ENCODE measurements around the gene HPGD. TPM values are rescaled to one million over a fixed set of nuclear protein-coding genes. Genes with fewer than 3 reads are reported as not detected.

HPGD gene
- total and polyA plus RNA-seq, 2 of the 4 experiments (the other 2 are of a cell fraction): not detected

- Histone ChIP-seq H3K23ac (ENCODE audit: low read depth, low read length) (no peak overlapping the region), H3K9me3 (ENCODE audit: control insufficient read depth, insufficient read depth, low read length) (peaks cover 4% of the 10 kb centered on the region; the same call in 1 of the 2 replicates), H3K27ac (ENCODE audit: insufficient read depth, low read length) (no peak overlapping the region), H2BK20ac (ENCODE audit: low read depth, low read length) (no peak overlapping the region), H3K18ac (ENCODE audit: low read depth, low read length) (no peak overlapping the region), H4K20me1 (ENCODE audit: insufficient read depth, low read length) (no peaks in the 10 kb centered on the region), H4K8ac (ENCODE audit: low read depth in 2 of 2, low read length in 2 of 2) (no peak overlapping the region), H3K14ac (replicated peaks; ENCODE audit: low read depth, low read length) (no peak overlapping the region), H2AK5ac (ENCODE audit: low read depth, low read length) (no peak overlapping the region), H2BK5ac (ENCODE audit: low read depth, low read length, poor library complexity, severe bottlenecking) (no peak overlapping the region), H4K5ac (ENCODE audit: low read depth, low read length) (no peak overlapping the region), H3K4me1 (ENCODE audit: control insufficient read depth, insufficient read depth, low read length) (no peaks in the 10 kb centered on the region), H2AK9ac (replicated peaks; ENCODE audit: low read depth, low read length, poor library complexity) (no peak overlapping the region), H2BK120ac (ENCODE audit: low read depth, low read length) (no peak overlapping the region), H4K91ac (ENCODE audit: insufficient read depth, low read depth, low read length) (no peak overlapping the region), H3K79me1 (ENCODE audit: low read depth in 1 of 2, low read length in 2 of 2) (no peaks in the 10 kb centered on the region), H3K4me2 (ENCODE audit: low read depth, low read length) (no peak overlapping the region), H3K4me3 (ENCODE audit: insufficient read depth, low read depth, low read length) (no peak overlapping the region), H3K9me1 (ENCODE audit: insufficient read depth, low read length) (no peaks in the 10 kb centered on the region), H3K56ac (ENCODE audit: extremely low read depth, insufficient read depth, low read length) (no peak overlapping the region), H2BK15ac (ENCODE audit: low read depth, low read length) (no peak overlapping the region), H3K9ac (ENCODE audit: low read depth, low read length) (no peak overlapping the region), H3K27me3 (ENCODE audit: control insufficient read depth, insufficient read depth, low read length) (no peaks in the 10 kb centered on the region), H3K36me3 (ENCODE audit: control insufficient read depth, insufficient read depth, low read length) (no peaks in the 10 kb centered on the region), H2AFZ (replicated peaks; ENCODE audit: low read length, poor library complexity) (no peak overlapping the region), H3K4ac (ENCODE audit: low read depth, low read length) (no peak overlapping the region)
- no peak for DNase-seq
- POLR2A ChIA-PET (ENCODE audit: unreplicated experiment): no interaction called here
- dilution Hi-C loops (cut with HindIII; ENCODE audit: low sequenced_read_pairs, unreplicated experiment): no loop called here
- no TSS peak for BruUV-seq (replicated peaks)
- in situ Hi-C loops (cut with MboI; ENCODE audit: low sequenced_read_pairs): no loop called here
- intact Hi-C loops (cut with micrococcal nuclease): no loop called here
- CTCF ChIA-PET: no interaction called here
- TF ChIP-seq BHLHE40 (IDR thresholded peaks at IDR 0.05; ENCODE audit: low read depth, low read length) (no peak), RFX5 (IDR thresholded peaks at IDR 0.05; ENCODE audit: low read depth, low read length) (no peak), FOS (IDR thresholded peaks at IDR 0.05; ENCODE audit: low read depth, low read length) (no peak), CEBPB (IDR thresholded peaks at IDR 0.05; ENCODE audit: low read depth, low read length) (no peak), ELK1 (IDR thresholded peaks at IDR 0.05; ENCODE audit: borderline replicate concordance, low read depth, low read length) (no peak), MXI1 (IDR thresholded peaks at IDR 0.05; ENCODE audit: borderline replicate concordance, low read depth, low read length) (no peak), USF2 (IDR thresholded peaks at IDR 0.05; ENCODE audit: low read depth, low read length) (no peak), NFE2L2 (IDR thresholded peaks at IDR 0.05; ENCODE audit: low read depth, low read length) (no peak), MAFK (IDR thresholded peaks at IDR 0.05; ENCODE audit: low read depth, low read length) (no peak)
- WGBS, 2 experiments (ENCODE audit: extremely low coverage in 2 of 2, insufficient read length in 1 of 2): no CpG with 5 or more reads among the region's 2 CpGs
- no peak for ATAC-seq (ENCODE audit: low read depth)
Measured at GRCh38 chr4:174559894-174560293, 37.6 kb upstream of the HPGD start.
